Esophagus mucosa (tissue), 1 donor: ENCODE measurements around the gene TRIM62. TPM values are rescaled to one million over a fixed set of nuclear protein-coding genes. Genes with fewer than 3 reads are reported as not detected.

ENCODE experiments used
- ATAC-seq: fragments of 200-7000 bp; cut with Tn5 transposase; one replicate; pipeline ENCODE4 v1.9.1; 2020
- total RNA-seq: library from RNA; stranded (reverse); gene quantifications from one replicate; pipeline ENCODE4 v1.2.4, GENCODE V29; 2023
- donor health status: DM: yes; HTN: yes; CAD: no.

The TRIM62 gene
- 3.9 TPM for total RNA-seq

DNA sequence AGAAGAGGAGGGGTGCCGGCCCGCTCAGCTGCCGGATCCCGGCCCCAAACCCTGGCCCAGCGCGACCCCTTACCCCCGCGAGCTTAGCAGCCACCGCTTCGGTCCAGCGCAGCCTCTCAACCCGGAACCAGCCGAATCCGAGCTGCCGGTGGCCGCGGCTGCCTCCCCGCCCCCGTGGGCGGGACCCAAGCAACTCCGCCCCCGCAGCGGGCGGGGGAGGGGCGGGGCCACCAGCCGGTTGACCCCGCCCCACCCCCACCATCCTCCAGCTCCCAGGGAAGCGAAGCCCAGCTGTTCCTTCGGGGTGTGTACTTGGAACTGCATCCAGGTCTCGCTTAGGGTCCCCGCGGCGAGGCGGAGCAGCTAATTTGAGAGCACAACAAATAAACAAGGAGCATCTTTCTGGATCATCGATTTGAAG lies at the start of gene TRIM62:
TSS of gene TRIM62 (minus strand) at position 123 of the 421 bp plus-strand sequence. CDS start 611 bp downstream, outside the sequence.
- peak; percentile 85 for ATAC-seq

DNA sequence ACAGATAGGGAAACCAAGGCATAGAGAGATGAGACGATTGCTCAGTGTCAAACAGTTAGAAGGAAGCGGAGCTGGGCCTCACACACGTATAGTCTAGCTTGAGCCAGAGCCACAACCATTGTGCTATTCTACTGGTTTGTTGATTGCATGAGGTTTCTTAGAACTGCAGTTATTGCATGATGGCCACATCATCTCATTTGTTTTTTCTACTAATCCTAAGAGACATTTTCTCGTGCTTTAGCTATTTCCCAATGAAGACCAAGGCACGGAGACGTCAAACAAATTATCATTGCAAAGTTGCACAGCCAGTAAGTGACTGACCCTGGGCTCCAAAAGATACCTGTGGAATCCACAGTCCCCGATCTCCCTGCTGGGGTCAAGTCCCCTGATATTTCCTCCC lies 49.3 kb upstream of the TRIM62 start:
- ATAC-seq = no peak

DNA sequence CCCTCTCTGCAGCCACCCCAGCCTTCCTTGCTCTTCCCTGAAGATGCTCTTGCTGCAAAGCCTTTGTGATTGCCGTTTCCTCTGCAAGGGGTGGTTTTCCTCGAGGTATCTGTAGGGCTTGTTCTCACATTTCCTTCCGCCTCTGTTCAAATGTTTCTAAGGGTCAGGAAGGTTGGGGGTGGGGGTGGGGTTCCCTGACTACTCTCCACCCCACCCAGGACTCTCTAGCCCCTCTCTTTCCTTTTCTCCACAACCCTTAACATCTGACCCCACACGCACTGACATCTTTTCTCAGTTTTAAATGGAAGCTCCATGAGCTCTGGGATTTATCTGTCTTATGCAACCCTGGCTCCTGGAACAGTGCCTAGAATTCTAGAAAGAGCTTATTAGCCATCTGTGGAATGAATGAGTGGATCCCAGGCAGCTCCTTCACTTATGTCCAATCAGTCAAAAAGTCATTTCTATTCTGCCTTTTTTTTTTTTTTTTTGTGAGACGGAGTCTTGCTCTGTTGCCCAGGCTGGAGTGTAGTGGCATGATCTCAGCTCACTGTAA lies 47.2 kb upstream of the TRIM62 start:
- peak; percentile 50 for ATAC-seq

- no peak for ATAC-seq
Observed at GRCh38 chr1:33225586-33225985, 43.7 kb upstream of the TRIM62 start.

- no peak for ATAC-seq
Observed at GRCh38 chr1:33224166-33224707, 42.4 kb upstream of the TRIM62 start.

GRCh38 chr1:33222381-33222780 lies 40.5 kb upstream of the TRIM62 start:
- no peak for ATAC-seq

- ATAC-seq = no peak
Observed at GRCh38 chr1:33221385-33221758, 39.5 kb upstream of the TRIM62 start.

- ATAC-seq = peak; percentile 93
Observed at GRCh38 chr1:33220676-33221384, 39.0 kb upstream of the TRIM62 start.

DNA sequence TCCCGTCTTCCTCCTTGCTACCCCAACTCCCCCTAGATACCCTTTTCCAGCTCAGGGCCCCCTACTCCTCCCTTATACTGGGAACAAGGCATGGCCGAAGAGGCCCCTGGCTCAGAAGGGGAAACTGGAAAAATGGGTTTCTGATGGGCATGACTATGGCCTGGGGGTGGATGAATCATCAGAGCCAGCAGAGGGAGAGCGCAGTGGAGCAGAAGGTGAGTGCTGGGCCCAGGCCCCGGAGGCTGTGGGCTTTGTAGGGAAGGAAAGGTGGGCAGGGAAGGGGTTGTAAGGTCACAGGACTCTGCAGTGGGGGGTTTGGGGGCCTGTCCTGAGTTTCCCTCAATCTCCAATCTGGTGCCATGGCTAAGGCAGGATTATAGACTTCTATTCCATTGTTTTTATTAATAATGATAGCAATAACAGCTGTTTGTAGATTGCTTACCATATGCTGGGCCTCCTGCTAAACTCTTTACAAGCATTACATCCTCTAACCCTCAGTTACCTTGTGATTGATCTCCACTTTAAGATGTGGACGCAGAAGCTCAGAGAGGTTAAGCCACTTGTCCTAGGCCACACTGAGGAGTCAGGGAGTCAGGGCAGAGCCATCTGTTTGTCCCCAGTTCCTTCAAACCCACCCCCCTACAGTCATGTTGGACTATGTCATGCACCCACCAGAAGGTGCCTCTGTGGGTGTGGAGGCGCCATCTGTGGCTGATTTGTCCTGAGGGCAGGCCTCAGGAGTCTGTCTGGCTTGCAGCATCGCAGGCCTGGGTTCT lies 38.2 kb upstream of the TRIM62 start:
- ATAC-seq = peak; percentile 67

GRCh38 chr1:33211972-33212371 lies 30.1 kb upstream of the TRIM62 start:
- no peak for ATAC-seq

DNA sequence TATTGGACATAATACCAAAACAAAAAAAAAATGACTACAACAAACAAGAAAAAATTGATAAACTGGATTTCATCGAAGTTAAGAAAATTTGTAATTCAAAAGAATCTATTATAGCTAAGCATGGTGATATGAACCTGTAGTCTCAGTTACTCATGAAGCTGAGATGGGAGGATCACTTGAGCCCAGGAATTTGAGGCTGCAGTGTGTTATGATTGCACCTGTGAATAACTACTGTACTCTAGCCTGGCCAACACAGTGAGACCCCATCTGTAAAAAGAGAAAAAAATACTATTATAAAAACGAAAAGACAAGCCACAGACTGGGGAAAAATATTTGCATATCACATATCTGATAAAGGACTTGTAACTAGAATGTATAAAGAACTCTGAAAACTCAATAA lies 24.5 kb upstream of the TRIM62 start:
- no peak for ATAC-seq

GRCh38 chr1:33195556-33195955 lies 13.7 kb upstream of the TRIM62 start:
- no peak for ATAC-seq

DNA sequence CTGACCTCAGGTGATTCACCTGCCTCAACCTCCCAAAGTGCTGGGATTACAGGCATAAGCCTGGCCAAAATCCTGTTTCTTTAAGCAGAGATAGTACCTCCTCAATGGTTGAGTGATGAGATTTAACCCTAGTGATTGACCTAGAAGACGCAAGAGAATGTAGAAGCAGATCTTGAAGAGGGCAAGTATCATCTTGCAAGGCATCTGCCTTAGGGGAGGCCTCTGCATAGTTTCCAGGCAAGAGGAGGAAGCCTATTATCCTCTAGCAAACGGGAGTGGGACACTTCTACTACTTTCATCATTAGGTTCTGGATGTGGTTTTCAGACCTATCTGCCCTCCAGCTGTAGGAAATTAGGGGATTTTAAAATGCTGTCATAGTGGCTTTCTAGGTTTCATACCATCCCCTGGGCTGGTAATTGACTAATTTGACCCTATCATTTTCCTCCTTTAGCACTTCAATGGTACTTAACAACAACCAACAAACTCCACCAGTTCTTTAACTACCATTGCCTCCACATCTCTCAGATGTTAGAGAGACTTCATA lies 10.0 kb upstream of the TRIM62 start:
- peak; percentile 26 for ATAC-seq

GRCh38 chr1:33190701-33191100 lies 8.9 kb upstream of the TRIM62 start:
- no peak for ATAC-seq

GRCh38 chr1:33188572-33189275 lies 6.9 kb upstream of the TRIM62 start:
- no peak for ATAC-seq

DNA sequence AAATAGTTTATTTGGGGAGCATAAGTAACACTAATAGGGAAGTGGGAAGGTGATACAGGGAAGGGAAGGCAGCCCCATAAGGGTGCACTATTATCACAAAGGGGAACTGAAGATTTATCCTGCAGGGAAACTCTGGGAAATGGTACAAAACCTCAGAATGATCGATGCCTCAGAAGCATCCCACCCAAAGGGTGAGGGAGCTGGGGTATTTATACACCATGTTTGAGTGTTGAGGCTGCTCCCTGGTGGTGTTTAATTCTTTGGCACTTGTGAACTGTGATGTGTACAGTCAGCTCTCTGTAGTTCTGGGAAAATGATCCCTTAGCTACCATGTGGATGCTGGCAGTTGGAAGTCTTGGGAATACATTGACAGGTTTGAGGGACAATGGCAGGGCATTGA lies 5.1 kb upstream of the TRIM62 start:
- no peak for ATAC-seq

DNA sequence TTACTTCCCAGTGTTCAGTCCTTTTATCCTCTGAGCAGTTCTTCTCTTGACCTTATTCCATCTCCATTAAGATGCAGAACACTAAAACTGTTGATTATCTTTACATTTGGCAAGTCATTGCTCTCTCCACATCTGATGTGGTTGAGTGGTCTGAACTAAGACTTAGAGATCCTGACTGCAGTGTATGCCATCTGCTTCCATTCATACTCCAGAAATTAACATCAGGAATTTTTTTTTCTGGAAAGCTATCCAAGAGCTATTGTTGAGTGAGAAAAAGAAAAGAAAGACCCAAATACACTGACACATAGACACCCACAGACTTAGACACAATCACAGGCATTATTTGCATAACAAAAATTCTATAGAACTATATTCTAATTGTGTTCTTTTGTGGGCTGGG lies 3.7 kb upstream of the TRIM62 start:
- no peak for ATAC-seq

GRCh38 chr1:33183306-33183705 lies 1.5 kb upstream of the TRIM62 start:
- no peak for ATAC-seq

DNA sequence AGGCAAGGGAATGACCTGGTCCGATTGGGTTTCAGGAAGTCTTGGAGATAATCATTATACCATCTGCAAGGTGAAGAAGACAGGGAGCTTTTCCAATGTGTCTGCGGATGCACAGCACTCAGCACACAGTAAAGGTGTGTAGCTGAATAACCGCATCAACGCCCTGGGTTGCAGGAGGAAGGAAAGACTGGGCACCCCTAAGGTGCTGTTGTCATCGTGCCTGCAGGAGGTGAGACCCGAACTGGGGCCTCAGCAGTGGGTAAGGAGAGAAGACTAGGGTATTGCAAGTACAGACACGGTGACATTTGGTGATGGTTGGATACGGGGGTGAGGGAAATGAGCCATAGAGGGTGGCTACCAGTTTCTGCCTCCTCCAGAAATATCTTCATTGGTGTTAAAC lies 1.1 kb upstream of the TRIM62 start:
- no peak for ATAC-seq

DNA sequence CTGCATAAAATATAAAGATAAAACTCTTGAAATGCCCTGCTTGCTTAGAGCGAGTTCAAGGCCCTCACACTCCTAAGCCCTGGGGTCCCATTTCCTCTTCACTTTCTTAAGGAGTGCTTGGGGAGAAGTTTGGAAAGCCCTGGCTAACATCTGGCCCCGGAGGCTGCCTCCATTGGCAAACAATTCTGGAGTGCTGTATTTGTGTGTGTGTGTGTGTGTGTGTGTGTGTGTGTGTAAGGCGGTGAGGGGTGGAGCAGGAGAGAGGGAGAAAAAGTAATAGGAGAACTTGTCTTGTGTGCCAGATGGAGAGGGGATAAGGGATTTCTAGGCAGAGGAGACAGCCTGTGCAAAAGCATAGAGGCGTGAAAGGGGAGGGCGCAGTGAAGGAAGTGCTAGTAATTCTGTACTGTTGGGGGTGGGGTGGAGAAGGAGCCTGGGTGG lies 578 bp upstream of the TRIM62 start:
- ATAC-seq = no peak

DNA sequence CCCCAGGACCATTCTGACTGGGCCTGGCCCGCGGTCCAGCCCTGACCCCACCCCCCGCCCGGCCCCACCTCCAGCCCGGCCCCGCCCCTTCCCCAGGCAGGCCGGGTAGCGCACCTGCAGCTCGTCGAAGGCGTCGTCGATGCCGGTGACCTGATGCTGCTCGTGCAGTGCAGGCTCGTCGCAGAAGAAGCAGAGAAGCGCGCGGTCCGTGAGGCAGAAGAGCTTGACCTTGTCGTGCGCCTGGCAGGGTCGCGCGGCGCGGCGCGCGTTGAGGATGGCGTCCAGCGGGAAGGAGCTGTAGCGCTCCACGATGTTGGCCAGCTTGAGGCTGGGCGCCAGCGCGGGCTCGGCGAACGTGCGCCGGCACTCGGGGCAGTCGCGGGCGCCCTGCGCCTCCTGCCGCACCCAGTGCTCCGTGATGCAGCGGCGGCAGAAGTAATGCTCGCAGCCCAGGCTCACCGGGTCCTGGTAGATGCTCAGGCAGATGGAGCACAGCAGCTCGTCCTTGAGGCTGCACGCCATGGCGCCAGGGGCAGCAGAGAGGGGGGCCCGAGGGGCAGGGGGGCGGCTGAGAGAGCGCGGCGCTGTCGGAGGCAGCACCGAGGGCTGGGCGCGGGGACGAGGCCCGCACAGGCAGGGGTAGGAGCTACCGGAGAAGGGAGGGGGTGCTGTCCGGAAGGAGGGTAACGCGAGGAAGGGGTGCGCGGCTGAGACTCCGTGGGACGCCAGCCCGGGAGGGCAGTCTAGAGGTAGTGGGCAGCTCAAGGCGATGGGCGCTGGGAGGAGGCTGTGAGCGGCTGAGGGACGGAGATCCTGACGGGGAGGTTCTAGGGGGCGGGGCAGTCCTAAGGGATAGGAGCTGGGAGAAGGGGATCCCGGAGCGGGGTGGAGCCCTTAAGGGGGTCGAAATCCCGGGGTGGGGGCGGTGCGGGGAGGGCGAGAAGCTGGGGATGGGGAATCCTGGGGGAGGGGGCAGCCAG lies 642 bp downstream of the TRIM62 start:
- ATAC-seq = peak; percentile 89
